GM08714 (cell line): ENCODE results near the gene KRTAP5-6.

Source experiments
- H3K4me3 ChIP-seq: fragments of 200-500 bp; sonication (Bioruptor generic); 2 replicates; pipeline ENCODE4 v1.5.1; 2014; ENCODE audit warnings: mild to moderate bottlenecking, low read length, inconsistent platforms
- ZNF274 ChIP-seq: IDR thresholded peaks from 2 replicates; pipeline ENCODE4 v1.6.1; 2012; ENCODE audit warnings: mild to moderate bottlenecking, low read depth, low read length

KRTAP5-6 gene

GRCh38 chr11:1741741-1742140 lies 44.7 kb downstream of the KRTAP5-6 start:
- H3K4me3 ChIP-seq: no peak overlapping the region
- TF ChIP-seq ZNF274: no peak

DNA sequence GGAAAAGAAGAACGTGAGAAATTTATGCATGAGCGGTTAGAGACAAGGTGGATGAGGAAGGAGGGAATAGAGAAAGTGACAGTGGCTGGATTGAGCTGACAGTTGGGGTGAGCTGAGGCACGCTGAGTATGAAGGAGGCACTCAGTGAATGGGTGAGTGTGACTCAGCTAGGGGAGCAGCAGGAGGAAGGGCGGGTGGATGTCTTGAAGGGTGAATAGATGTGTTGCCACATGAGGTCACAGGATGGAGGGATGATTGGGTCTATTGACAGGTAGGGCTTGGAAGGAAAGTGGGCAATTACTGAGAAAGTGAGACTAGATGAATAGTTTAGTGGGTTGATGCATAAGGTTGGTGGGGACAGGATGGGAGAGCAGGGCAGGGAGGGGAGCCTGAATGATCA lies 45.4 kb downstream of the KRTAP5-6 start:
- no peak overlapping the region for H3K4me3 ChIP-seq

DNA sequence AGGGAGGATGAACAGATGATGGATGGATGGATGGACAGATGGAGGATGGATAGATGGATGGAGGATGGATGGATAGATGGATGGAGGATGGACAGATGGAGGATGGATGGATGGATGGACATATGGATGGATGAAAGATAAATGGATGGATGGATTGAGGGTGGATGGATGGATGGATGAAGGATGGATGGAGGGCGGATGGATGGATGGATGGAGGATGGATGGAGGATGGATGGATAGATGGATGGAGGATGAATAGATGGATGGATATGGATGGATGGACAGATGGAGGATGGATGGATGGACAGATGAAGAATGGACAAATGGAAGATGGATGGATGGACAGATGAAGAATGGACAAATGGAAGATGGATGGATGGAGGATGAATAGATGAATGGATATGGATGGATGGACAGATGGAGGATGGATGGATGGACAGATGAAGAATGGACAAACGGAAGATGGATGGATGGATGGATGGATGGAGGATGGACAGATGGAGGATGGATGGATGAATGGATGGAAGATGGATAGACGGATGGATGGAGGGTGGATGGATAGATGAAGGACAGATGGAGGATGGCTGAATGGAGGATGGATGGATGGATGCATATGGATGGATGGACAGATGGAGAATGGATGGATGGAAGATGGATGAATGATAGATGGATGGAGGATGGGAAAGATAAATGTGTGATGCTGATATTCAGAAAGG lies 46.0 kb downstream of the KRTAP5-6 start:
- H3K4me3 ChIP-seq: no peak overlapping the region
- TF ChIP-seq ZNF274: no peak

More for the DNA sequence above, 45.4 kb downstream of the KRTAP5-6 start:
- TF ChIP-seq ZNF274: no peak

- no peak overlapping the region for H3K4me3 ChIP-seq
- TF ChIP-seq ZNF274: no peak
Observed at GRCh38 chr11:1743585-1744136, 46.7 kb downstream of the KRTAP5-6 start.

DNA sequence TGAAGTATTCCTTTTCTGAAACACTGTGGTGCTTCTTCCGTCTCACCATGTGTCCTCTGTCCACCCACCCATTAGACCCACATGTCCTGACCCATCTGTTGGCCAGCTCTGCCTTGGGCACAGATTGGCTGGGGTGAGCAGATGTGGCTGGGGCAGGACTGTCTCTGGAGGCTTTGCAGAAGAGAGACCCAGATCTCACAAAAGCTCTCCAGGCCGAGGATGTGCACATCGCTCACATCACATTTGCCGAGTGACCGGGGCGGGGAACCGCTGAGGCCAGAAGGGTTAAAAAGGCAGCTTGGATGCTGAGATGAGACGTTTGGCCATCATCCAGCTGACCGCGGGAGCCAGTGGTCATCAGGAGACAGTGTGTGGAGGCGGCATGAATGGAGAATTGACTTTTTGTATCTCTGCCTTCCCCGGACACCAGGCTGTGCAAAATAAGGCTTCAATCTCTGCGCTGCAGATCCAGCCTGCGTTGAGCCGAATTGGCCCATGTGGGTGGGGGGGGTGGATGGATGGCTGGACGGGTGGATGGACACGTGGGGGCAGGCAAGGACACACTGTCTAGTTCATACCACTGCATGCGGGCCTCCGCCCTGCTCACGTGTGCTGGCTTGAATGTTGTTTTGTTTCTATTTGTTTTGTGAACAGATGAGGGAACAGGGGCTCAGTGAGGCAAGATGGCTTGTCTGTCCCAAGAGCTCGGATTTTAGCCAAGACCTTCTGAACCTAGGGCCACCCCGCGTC lies 47.3 kb downstream of the KRTAP5-6 start:
- TF ChIP-seq ZNF274: no peak
- H3K4me3 ChIP-seq: no peak overlapping the region

DNA sequence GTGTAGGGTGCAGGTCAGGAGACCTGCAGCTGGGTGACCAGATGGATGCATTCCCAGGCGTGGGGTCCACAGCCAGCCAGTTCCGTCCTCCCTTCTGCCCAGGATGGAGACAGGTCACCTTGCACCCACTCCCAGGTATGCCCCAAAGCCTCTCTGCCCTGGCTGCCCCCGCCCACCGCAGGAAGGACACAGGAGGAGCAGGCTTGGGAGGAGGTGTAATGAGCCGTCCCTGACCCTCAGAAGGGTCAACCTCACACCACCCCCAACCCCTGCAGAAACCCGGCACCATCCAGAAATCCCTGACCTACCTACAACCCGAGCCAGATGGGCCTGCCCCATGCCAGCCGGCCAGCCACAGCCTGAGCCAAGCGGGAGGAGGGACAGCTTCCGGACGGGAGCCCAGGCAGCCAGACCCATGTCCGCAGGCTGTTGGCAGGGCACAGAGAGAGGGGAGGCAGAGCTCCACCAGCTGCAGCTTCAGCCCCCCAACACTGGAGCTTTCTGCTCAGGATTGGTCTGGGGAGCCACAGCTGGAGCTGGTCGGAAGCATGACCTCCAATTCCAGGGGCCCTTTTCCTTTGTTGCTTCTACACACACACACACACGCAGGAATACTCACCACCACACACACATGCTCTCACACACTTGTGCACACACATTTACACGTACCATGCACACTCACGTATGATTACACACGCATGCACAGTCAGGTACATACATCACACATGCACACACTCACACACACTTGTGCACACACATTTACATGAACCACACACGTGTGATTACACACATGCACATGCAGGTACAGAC lies 48.1 kb downstream of the KRTAP5-6 start:
- no peak overlapping the region for H3K4me3 ChIP-seq
- no peak for TF ChIP-seq ZNF274

DNA sequence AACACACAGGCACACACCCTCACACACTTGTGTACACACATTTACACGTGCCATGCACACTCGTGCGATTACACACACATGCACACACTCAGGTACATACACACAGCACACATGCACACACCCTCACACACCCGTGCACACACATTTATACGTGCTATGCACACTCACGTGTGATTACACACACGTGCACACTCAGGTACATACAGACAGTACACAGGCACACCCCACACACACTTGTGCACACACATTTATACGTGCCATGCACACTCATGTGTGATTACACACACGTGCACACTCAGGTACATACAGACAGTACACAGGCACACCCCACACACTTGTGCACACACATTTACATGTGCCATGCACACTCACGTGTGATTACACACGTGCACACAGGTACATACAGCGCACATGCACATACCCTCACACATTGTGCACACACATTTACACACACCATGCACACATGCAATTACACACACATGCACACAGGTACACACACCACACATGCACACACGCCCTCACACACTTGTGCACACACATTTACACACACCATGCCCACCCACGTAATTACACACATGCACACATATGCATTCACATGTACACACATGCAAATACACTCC lies 48.8 kb downstream of the KRTAP5-6 start:
- no peak for TF ChIP-seq ZNF274
- no peak overlapping the region for H3K4me3 ChIP-seq

DNA sequence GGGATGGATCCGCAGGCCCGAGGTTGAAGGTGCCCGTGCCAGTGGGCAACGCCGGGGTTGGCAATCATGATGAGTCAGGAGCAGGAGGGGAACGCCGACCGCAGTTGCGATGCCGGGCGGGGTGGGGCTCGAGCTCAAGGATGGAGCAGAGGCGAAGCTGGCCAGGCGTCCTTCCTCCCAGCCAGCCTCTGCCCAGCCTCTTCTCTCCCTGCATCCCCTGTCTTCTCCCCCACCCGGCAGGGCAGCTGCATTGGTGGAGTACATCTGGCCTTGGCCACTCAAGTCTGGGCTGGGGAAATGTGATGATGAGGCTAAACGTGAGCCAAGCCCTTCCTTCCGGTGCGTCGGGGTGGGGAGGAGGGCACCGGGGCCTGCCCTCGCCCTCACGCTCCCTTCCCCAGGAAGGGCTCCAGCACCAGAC lies 49.5 kb downstream of the KRTAP5-6 start:
- TF ChIP-seq ZNF274: no peak
- H3K4me3 ChIP-seq: no peak overlapping the region

GRCh38 chr11:1746956-1747752 lies 50.2 kb downstream of the KRTAP5-6 start:
- H3K4me3 ChIP-seq: no peak overlapping the region
- TF ChIP-seq ZNF274: no peak
